ENCODE measurements around the gene NOS1AP. TPM values are rescaled to one million over a fixed set of nuclear protein-coding genes. Genes with fewer than 3 reads are reported as not detected.

NOS1AP gene
- total RNA-seq, 1 experiment from 2014 or later = 5.3 TPM

GRCh38 chr1:162038624-162039023, 30.9 kb upstream of the NOS1AP start:
- DNase-seq (ENCODE audit: low read depth, low spot score) (no peak), ATAC-seq (no peak)
- ChIA-PET CTCF (interaction anchor here (0.9 to 5.8 kb wide), 4 partner anchors 10 to 275 kb away, joined by 3 to 295 read pairs (median 17); no protein-coding TSS in a partner anchor), POLR2A (no interaction called here), RAD21 (ENCODE audit: low non-redundant PET in 1 of 2, low total read pairs in 2 of 2, uncharacterized antibody in 2 of 2, unreplicated experiment in 2 of 2) (interaction anchor here in 1 of 2 experiments (2.7 kb wide), 1 partner anchor 246 kb away, joined by 39 read pairs; no protein-coding TSS in a partner anchor)
- no peak overlapping the region for H2AFZ ChIP-seq (ENCODE audit: low read depth, low read length, poor library complexity, severe bottlenecking)
- TF ChIP-seq, protein P1, sequence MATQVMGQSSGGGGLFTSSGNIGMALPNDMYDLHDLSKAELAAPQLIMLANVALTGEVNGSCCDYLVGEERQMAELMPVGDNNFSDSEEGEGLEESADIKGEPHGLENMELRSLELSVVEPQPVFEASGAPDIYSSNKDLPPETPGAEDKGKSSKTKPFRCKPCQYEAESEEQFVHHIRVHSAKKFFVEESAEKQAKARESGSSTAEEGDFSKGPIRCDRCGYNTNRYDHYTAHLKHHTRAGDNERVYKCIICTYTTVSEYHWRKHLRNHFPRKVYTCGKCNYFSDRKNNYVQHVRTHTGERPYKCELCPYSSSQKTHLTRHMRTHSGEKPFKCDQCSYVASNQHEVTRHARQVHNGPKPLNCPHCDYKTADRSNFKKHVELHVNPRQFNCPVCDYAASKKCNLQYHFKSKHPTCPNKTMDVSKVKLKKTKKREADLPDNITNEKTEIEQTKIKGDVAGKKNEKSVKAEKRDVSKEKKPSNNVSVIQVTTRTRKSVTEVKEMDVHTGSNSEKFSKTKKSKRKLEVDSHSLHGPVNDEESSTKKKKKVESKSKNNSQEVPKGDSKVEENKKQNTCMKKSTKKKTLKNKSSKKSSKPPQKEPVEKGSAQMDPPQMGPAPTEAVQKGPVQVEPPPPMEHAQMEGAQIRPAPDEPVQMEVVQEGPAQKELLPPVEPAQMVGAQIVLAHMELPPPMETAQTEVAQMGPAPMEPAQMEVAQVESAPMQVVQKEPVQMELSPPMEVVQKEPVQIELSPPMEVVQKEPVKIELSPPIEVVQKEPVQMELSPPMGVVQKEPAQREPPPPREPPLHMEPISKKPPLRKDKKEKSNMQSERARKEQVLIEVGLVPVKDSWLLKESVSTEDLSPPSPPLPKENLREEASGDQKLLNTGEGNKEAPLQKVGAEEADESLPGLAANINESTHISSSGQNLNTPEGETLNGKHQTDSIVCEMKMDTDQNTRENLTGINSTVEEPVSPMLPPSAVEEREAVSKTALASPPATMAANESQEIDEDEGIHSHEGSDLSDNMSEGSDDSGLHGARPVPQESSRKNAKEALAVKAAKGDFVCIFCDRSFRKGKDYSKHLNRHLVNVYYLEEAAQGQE (IDR thresholded peaks at IDR 0.05; ENCODE audit: low read depth) = no peak
- TF ChIP-seq YY1 (IDR thresholded peaks at IDR 0.05; ENCODE audit: extremely low read depth, insufficient replicate concordance, low read depth, low read length) (no peak), POLR2AphosphoS5 (IDR thresholded peaks at IDR 0.05; ENCODE audit: low read depth, low read length) (no peak), ZFX (IDR thresholded peaks at IDR 0.05) (no peak), TCF7L2 (IDR thresholded peaks at IDR 0.05; ENCODE audit: borderline replicate concordance, extremely low read depth, insufficient read depth, insufficient read length) (no peak), SP1 (IDR thresholded peaks at IDR 0.05; ENCODE audit: low read depth) (no peak), ELF1 (IDR thresholded peaks at IDR 0.05; ENCODE audit: borderline replicate concordance, low read depth) (no peak), CBX3 (IDR thresholded peaks at IDR 0.05; ENCODE audit: low read depth) (no peak), POLR2A (IDR thresholded peaks at IDR 0.05; ENCODE audit: borderline replicate concordance, extremely low read depth, insufficient read depth, insufficient read length) (no peak), ZBTB33 (IDR thresholded peaks at IDR 0.05; ENCODE audit: extremely low read depth, insufficient replicate concordance, low read length) (no peak), EZH2phosphoT487 (IDR thresholded peaks at IDR 0.05; ENCODE audit: borderline replicate concordance) (no peak), CEBPB (IDR thresholded peaks at IDR 0.05; ENCODE audit: low read depth) (no peak), JUND (IDR thresholded peaks at IDR 0.05) (no peak)
- TF ChIP-seq, protein P2, sequence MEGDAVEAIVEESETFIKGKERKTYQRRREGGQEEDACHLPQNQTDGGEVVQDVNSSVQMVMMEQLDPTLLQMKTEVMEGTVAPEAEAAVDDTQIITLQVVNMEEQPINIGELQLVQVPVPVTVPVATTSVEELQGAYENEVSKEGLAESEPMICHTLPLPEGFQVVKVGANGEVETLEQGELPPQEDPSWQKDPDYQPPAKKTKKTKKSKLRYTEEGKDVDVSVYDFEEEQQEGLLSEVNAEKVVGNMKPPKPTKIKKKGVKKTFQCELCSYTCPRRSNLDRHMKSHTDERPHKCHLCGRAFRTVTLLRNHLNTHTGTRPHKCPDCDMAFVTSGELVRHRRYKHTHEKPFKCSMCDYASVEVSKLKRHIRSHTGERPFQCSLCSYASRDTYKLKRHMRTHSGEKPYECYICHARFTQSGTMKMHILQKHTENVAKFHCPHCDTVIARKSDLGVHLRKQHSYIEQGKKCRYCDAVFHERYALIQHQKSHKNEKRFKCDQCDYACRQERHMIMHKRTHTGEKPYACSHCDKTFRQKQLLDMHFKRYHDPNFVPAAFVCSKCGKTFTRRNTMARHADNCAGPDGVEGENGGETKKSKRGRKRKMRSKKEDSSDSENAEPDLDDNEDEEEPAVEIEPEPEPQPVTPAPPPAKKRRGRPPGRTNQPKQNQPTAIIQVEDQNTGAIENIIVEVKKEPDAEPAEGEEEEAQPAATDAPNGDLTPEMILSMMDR (IDR thresholded peaks at IDR 0.05 in 2 of 3, conservative IDR thresholded peaks at IDR 0.05 in 1 of 3; ENCODE audit: borderline replicate concordance in 1 of 3, insufficient read depth in 1 of 3, low read depth in 2 of 3, low read length in 2 of 3) = no peak
- TF ChIP-seq, protein P3, sequence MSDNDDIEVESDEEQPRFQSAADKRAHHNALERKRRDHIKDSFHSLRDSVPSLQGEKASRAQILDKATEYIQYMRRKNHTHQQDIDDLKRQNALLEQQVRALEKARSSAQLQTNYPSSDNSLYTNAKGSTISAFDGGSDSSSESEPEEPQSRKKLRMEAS (IDR thresholded peaks at IDR 0.05) = no peak
- no peaks in the 10 kb centered on the region for H3K27me3 ChIP-seq (ENCODE audit: insufficient read depth, low read length)
- no peaks in the 10 kb centered on the region for H4K20me1 ChIP-seq (ENCODE audit: insufficient read depth)
- H3K4me2 ChIP-seq (ENCODE audit: low read length) = no peak overlapping the region
- BruUV-seq (replicated peaks) = no TSS peak
- no peaks in the 10 kb centered on the region for H3K9me3 ChIP-seq (ENCODE audit: control insufficient read depth in 1 of 2, insufficient read depth in 1 of 2, low read depth in 1 of 2, low read length in 2 of 2)
- intact Hi-C loops (cut with micrococcal nuclease) = no loop called here
- no peaks in the 10 kb centered on the region for H3K79me2 ChIP-seq (ENCODE audit: insufficient read depth, low read length)
- H3K4me1 ChIP-seq (ENCODE audit: control insufficient read depth in 1 of 2, insufficient read depth in 2 of 2, low read length in 2 of 2) = peaks cover 13 to 25% of the 10 kb centered on the region in 2 experiments
- no peak overlapping the region for H3K27ac ChIP-seq (ENCODE audit: low read depth, low read length)
- no peaks in the 10 kb centered on the region for H3K9me2 ChIP-seq (ENCODE audit: insufficient read depth)
- H3K4me3 ChIP-seq (replicated peaks in 1 of 2; ENCODE audit: low read depth in 1 of 2, low read length in 2 of 2) = no peak overlapping the region
- no peaks in the 10 kb centered on the region for H3K36me3 ChIP-seq (ENCODE audit: control insufficient read depth in 1 of 2, insufficient read depth in 2 of 2, low read length in 2 of 2)
- H3K9ac ChIP-seq (ENCODE audit: low read length) = no peak overlapping the region
